HepG2 (cell line): ENCODE results near the gene SLC26A4. TPM values are rescaled to one million over a fixed set of nuclear protein-coding genes. Genes with fewer than 3 reads are reported as not detected.

Source experiments
- ATAC-seq: fragments of 200-7000 bp; cut with Tn5 transposase; 3 replicates; pipeline ENCODE4 v1.9.1; 2020; ENCODE audit warnings: mild to moderate bottlenecking, moderate library complexity
- BruUV-seq: library from RNA; stranded (reverse); fragments of 400-500 nt; replicated peaks from 2 replicates; lab custom pipeline; 2021; lab: Mats Ljungman, UMichigan
- CTCF ChIA-PET: fragments of 300-600 bp; formaldehyde crosslinking; extraction: SDS; loops from one replicate; lab custom pipeline; 2021; ENCODE audit warnings: low total read pairs, inconsistent platforms, low intra/inter-chr PET ratio; lab: Yijun Ruan, JAX
- POLR2A ChIA-PET: fragments of 350-600 bp; sonication (Branson Sonifier 250); formaldehyde crosslinking; loops from one replicate; lab custom pipeline; 2020; ENCODE audit warnings: antibody characterized with exemption, inconsistent platforms; lab: Yijun Ruan, JAX
- DNase-seq: peaks from one replicate; pipeline ENCODE4 v3.0.0-alpha.2; 2015; ENCODE audit warnings: low spot score
- FAIRE-seq: peaks from 3 replicates; lab custom pipeline; 2011; peaks lifted over from hg19 to GRCh38; lab: Jason Lieb, UNC
- H2AFZ ChIP-seq: one replicate; pipeline ENCODE4 v1.6.1; 2011; ENCODE audit warnings: low read length, inconsistent platforms
- H3K27ac ChIP-seq: fragments of 300-600 bp; 3 replicates; pipeline ENCODE4 v1.8.0; 2011; ENCODE audit warnings: mixed run types, mild to moderate bottlenecking, mixed read lengths, low read length, inconsistent platforms; ENCODE audit not compliant: insufficient read depth; ENCODE audit errors: extremely low read length
- H3K27me3 ChIP-seq, 2 experiments: fragments of 200-600 bp in 1 of 2; 2 replicates in 1 of 2; 3 replicates in 1 of 2; pipeline versions ENCODE4 v1.6.0 to v1.8.0; 2011; ENCODE audit warnings: low read length in 2 of 2, mild to moderate bottlenecking in 2 of 2, moderate library complexity in 2 of 2, inconsistent platforms in 1 of 2; ENCODE audit not compliant: insufficient read depth in 2 of 2, control insufficient read depth in 1 of 2
- H3K36me3 ChIP-seq, 2 experiments: fragments of 200-600 bp in 1 of 2; replicated peaks in 1 of 2; 2 replicates in 1 of 2; 3 replicates in 1 of 2; pipeline versions ENCODE4 v1.5.1 to v1.8.0; 2011; ENCODE audit warnings: low read length in 2 of 2, inconsistent platforms in 1 of 2; ENCODE audit not compliant: insufficient read depth in 2 of 2, control insufficient read depth in 1 of 2
- H3K4me1 ChIP-seq: 2 replicates; pipeline ENCODE4 v1.5.1; 2012; ENCODE audit warnings: low read length, inconsistent platforms; ENCODE audit not compliant: insufficient read depth
- H3K4me2 ChIP-seq: 2 replicates; pipeline ENCODE4 v1.6.0; 2011; ENCODE audit warnings: low read depth, low read length, inconsistent platforms
- H3K4me3 ChIP-seq, 3 experiments: fragments of 200-600 bp in 1 of 3; sonication (generic), shearing (Covaris generic) in 1 of 3; replicated peaks in 1 of 3; 2 replicates each; pipeline ENCODE4 v1.5.1; 2011 to 2016; ENCODE audit warnings: low read length in 3 of 3, inconsistent platforms in 2 of 3, low read depth in 2 of 3, mild to moderate bottlenecking in 2 of 3, control low read depth in 1 of 3, mixed read lengths in 1 of 3; ENCODE audit not compliant: insufficient read depth in 1 of 3
- H3K79me2 ChIP-seq: one replicate; pipeline ENCODE4 v1.6.1; 2011; ENCODE audit warnings: low read length, inconsistent platforms; ENCODE audit not compliant: insufficient read depth
- H3K9ac ChIP-seq: 2 replicates; pipeline ENCODE4 v1.6.0; 2011; ENCODE audit warnings: mild to moderate bottlenecking, low read depth, low read length, inconsistent platforms; ENCODE audit not compliant: insufficient read depth
- H3K9me3 ChIP-seq: 2 replicates; pipeline ENCODE4 v1.5.1; 2012; ENCODE audit warnings: mild to moderate bottlenecking, low read length
- H4K20me1 ChIP-seq: 2 replicates; pipeline ENCODE4 v1.6.0; 2011; ENCODE audit warnings: inconsistent platforms, mild to moderate bottlenecking, low read length, moderate library complexity; ENCODE audit not compliant: insufficient read depth
- HDAC1 ChIP-seq: sonication (generic); formaldehyde crosslinking; IDR thresholded peaks from 2 replicates; pipeline ENCODE4 v1.5.1; 2020; ENCODE audit warnings: mild to moderate bottlenecking, missing genetic modification reagents
- NONO ChIP-seq, 2 experiments: fragments of 450-650 bp in 1 of 2; sonication (generic) in 1 of 2; formaldehyde crosslinking in 1 of 2; IDR thresholded peaks in 1 of 2; conservative IDR thresholded peaks in 1 of 2; 2 replicates each; pipeline versions ENCODE4 v1.6.1 to v1.8.0; 2017 to 2022; ENCODE audit warnings: mild to moderate bottlenecking in 1 of 2, missing genetic modification reagents in 1 of 2, moderate library complexity in 1 of 2
- SMAD9 ChIP-seq: sonication (generic); formaldehyde crosslinking; IDR thresholded peaks from 2 replicates; pipeline ENCODE4 v1.5.1; 2020; ENCODE audit warnings: mild to moderate bottlenecking, missing genetic modification reagents
- SP4 ChIP-seq: sonication (generic); formaldehyde crosslinking; IDR thresholded peaks from 2 replicates; pipeline ENCODE4 v1.8.1; 2023; ENCODE audit warnings: mild to moderate bottlenecking, missing genetic modification reagents
- STAT6 ChIP-seq: sonication (generic); formaldehyde crosslinking; IDR thresholded peaks from 2 replicates; pipeline ENCODE4 v1.4.0; 2020; ENCODE audit warnings: missing genetic modification reagents, mild to moderate bottlenecking, borderline replicate concordance
- ZBTB7B ChIP-seq: sonication (generic); formaldehyde crosslinking; IDR thresholded peaks from 2 replicates; pipeline ENCODE4 v1.4.0; 2020; ENCODE audit warnings: missing genetic modification reagents
- ZNF101 ChIP-seq: sonication (generic); formaldehyde crosslinking; IDR thresholded peaks from 2 replicates; pipeline ENCODE4 v1.4.0; 2020; ENCODE audit warnings: mild to moderate bottlenecking, low read depth, missing genetic modification reagents, borderline replicate concordance
- ZNF615 ChIP-seq: sonication (generic); formaldehyde crosslinking; IDR thresholded peaks from 2 replicates; pipeline ENCODE4 v1.5.0; 2020; ENCODE audit warnings: mild to moderate bottlenecking, missing genetic modification reagents, borderline replicate concordance
- ZNF780A ChIP-seq: sonication (generic); formaldehyde crosslinking; IDR thresholded peaks from 2 replicates; pipeline ENCODE4 v1.8.0; 2022; ENCODE audit warnings: mild to moderate bottlenecking, missing genetic modification reagents, moderate library complexity
- ZSCAN25 ChIP-seq: sonication (generic); formaldehyde crosslinking; IDR thresholded peaks from 2 replicates; pipeline ENCODE4 v1.8.0; 2022; ENCODE audit warnings: mild to moderate bottlenecking, missing genetic modification reagents
- WGBS: methylation state at CpG from one replicate; pipeline ENCODE4 v1.1.6; 2017; ENCODE audit warnings: low lambda C conversion rate; 5-methylcytosine and 5-hydroxymethylcytosine counted together
- in situ Hi-C: cut with HindIII; loops from 2 replicates; pipeline ENCODE4 v1.10.0; 2017; ENCODE audit warnings: low pct_unique_long_range_greater_than_20kb; ENCODE audit not compliant: extremely low pct_ligation_motif_present
- intact Hi-C: fragments of 100-400 bp; cut with micrococcal nuclease; formaldehyde crosslinking; loops from one replicate; pipeline ENCODE4 v1.10.0; 2022; ENCODE audit not compliant: unreplicated experiment
- polyA plus RNA-seq, 8 experiments: library from polyadenylated mRNA; depleted of rRNA in 3 of 8; stranded (reverse) in 7 of 8; unstranded in 1 of 8; fragments of >200 nt; fragmentation: Illumina TruSeq in 4 of 8; extraction: Trizol in 4 of 8; gene quantifications; 2 replicates each; pipeline versions ENCODE4 v1.2.1 to v1.2.3, GENCODE V29; 2011 to 2016; ENCODE audit warnings: low read depth in 4 of 8, missing spikeins in 1 of 8, mixed read lengths in 1 of 8; ENCODE audit not compliant: insufficient read depth in 1 of 8
- total RNA-seq, 5 experiments: library from RNA; depleted of rRNA; stranded (reverse); fragments of >200 nt; fragmentation: Illumina TruSeq; extraction: Trizol; gene quantifications; 2 replicates each; pipeline ENCODE4 v1.2.3, GENCODE V29; 2016; ENCODE audit warnings: low read depth in 1 of 5
- TF ChIP-seq, protein P1 (sequence below): sonication (generic); formaldehyde crosslinking; IDR thresholded peaks from 2 replicates; pipeline ENCODE4 v1.4.0; 2020; ENCODE audit warnings: mild to moderate bottlenecking, missing genetic modification reagents
- TF ChIP-seq, protein P2 (sequence below): fragments of 450-650 bp; IDR thresholded peaks from 2 replicates; pipeline ENCODE4 v1.6.1; 2016
- TF ChIP-seq, protein P3 (sequence below): sonication (generic); formaldehyde crosslinking; conservative IDR thresholded peaks from 2 replicates; pipeline ENCODE4 v1.4.0; 2020; ENCODE audit warnings: missing genetic modification reagents

The SLC26A4 gene
- total and polyA plus RNA-seq, 2 of the 13 experiments (the other 11 are each of a cell fraction or from before 2014, with no cell fraction given): 0.08 to 0.11 TPM

DNA sequence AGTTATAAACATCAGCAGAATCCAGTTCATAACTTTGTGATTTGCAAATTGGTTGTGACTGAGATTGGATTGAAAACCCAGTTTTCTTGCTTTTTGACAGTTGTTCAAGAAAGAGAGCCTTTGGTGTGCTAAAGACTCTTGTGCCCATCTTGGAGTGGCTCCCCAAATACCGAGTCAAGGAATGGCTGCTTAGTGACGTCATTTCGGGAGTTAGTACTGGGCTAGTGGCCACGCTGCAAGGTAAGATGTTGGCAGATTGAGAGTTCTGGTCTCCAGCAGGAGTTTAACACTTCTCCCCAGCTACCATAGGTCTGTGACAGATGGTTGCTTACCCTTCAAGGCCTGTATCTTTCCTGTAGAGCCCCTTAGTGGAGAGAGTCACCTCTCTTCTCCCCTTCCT lies 2.6 kb downstream of the SLC26A4 start (continued):
- no peak for TF ChIP-seq SP4 (CRISPR knock-in tag)
- no peak for TF ChIP-seq HDAC1 (CRISPR knock-in tag)
- TF ChIP-seq, protein P1, sequence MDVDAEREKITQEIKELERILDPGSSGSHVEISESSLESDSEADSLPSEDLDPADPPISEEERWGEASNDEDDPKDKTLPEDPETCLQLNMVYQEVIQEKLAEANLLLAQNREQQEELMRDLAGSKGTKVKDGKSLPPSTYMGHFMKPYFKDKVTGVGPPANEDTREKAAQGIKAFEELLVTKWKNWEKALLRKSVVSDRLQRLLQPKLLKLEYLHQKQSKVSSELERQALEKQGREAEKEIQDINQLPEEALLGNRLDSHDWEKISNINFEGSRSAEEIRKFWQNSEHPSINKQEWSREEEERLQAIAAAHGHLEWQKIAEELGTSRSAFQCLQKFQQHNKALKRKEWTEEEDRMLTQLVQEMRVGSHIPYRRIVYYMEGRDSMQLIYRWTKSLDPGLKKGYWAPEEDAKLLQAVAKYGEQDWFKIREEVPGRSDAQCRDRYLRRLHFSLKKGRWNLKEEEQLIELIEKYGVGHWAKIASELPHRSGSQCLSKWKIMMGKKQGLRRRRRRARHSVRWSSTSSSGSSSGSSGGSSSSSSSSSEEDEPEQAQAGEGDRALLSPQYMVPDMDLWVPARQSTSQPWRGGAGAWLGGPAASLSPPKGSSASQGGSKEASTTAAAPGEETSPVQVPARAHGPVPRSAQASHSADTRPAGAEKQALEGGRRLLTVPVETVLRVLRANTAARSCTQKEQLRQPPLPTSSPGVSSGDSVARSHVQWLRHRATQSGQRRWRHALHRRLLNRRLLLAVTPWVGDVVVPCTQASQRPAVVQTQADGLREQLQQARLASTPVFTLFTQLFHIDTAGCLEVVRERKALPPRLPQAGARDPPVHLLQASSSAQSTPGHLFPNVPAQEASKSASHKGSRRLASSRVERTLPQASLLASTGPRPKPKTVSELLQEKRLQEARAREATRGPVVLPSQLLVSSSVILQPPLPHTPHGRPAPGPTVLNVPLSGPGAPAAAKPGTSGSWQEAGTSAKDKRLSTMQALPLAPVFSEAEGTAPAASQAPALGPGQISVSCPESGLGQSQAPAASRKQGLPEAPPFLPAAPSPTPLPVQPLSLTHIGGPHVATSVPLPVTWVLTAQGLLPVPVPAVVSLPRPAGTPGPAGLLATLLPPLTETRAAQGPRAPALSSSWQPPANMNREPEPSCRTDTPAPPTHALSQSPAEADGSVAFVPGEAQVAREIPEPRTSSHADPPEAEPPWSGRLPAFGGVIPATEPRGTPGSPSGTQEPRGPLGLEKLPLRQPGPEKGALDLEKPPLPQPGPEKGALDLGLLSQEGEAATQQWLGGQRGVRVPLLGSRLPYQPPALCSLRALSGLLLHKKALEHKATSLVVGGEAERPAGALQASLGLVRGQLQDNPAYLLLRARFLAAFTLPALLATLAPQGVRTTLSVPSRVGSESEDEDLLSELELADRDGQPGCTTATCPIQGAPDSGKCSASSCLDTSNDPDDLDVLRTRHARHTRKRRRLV (CRISPR knock-in tag): no peak
- TF ChIP-seq SMAD9 (CRISPR knock-in tag): no peak
- TF ChIP-seq ZNF101 (CRISPR knock-in tag): no peak

- no peak overlapping the region for H3K9ac ChIP-seq
- in situ Hi-C loops: no loop called here
- H3K79me2 ChIP-seq: no peaks in the 10 kb centered on the region
- no peak for ATAC-seq
- H3K4me2 ChIP-seq: no peak overlapping the region
- DNase-seq: no peak
- 0% methylated on average over 1 of the region's 1 CpG for WGBS
- no peak overlapping the region for H2AFZ ChIP-seq
- H3K36me3 ChIP-seq: no peaks in the 10 kb centered on the region
- intact Hi-C loops: no loop called here
- no TSS peak for BruUV-seq
- no peak for FAIRE-seq
- no peak for TF ChIP-seq ZNF780A
- TF ChIP-seq ZNF615: no peak
- TF ChIP-seq NONO (IDR thresholded peaks at IDR 0.05): no peak
- TF ChIP-seq NONO (CRISPR knock-in tag; conservative IDR thresholded peaks at IDR 0.05): no peak
- no peak for TF ChIP-seq ZSCAN25 (CRISPR knock-in tag)
- TF ChIP-seq, protein P2, sequence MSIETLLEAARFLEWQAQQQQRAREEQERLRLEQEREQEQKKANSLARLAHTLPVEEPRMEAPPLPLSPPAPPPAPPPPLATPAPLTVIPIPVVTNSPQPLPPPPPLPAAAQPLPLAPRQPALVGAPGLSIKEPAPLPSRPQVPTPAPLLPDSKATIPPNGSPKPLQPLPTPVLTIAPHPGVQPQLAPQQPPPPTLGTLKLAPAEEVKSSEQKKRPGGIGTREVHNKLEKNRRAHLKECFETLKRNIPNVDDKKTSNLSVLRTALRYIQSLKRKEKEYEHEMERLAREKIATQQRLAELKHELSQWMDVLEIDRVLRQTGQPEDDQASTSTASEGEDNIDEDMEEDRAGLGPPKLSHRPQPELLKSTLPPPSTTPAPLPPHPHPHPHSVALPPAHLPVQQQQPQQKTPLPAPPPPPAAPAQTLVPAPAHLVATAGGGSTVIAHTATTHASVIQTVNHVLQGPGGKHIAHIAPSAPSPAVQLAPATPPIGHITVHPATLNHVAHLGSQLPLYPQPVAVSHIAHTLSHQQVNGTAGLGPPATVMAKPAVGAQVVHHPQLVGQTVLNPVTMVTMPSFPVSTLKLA: no peak
- no peak for TF ChIP-seq ZBTB7B (CRISPR knock-in tag)
- no peak for TF ChIP-seq STAT6 (CRISPR knock-in tag)
- TF ChIP-seq, protein P3, sequence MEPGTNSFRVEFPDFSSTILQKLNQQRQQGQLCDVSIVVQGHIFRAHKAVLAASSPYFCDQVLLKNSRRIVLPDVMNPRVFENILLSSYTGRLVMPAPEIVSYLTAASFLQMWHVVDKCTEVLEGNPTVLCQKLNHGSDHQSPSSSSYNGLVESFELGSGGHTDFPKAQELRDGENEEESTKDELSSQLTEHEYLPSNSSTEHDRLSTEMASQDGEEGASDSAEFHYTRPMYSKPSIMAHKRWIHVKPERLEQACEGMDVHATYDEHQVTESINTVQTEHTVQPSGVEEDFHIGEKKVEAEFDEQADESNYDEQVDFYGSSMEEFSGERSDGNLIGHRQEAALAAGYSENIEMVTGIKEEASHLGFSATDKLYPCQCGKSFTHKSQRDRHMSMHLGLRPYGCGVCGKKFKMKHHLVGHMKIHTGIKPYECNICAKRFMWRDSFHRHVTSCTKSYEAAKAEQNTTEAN: no peak
- ChIA-PET CTCF (no interaction called here), POLR2A (no interaction called here)
- no peaks in the 10 kb centered on the region for H4K20me1 ChIP-seq
- H3K9me3 ChIP-seq: no peaks in the 10 kb centered on the region
- H3K4me1 ChIP-seq: peaks cover 5% of the 10 kb centered on the region
- no peak overlapping the region for H3K27ac ChIP-seq
- H3K27me3 ChIP-seq: peaks cover 4 to 15% of the 10 kb centered on the region in 2 experiments; a peak in 4 of 5 replicates
- no peak overlapping the region for H3K4me3 ChIP-seq
These were observed 6.2 kb downstream of the SLC26A4 start for GRCh38 chr7:107666790-107667189.
